Osteocyte (in vitro differentiated cells): ENCODE results near the gene SUN1. TPM values are rescaled to one million over a fixed set of nuclear protein-coding genes. Genes with fewer than 3 reads are reported as not detected.

Experiments used
- DNase-seq: peaks from one replicate; pipeline ENCODE4 v3.0.0; 2021; ENCODE audit warnings: mixed read lengths; ENCODE audit not compliant: unreplicated experiment; ENCODE audit errors: extremely low spot score
- H3K27ac Mint-ChIP-seq: one replicate; pipeline ENCODE4 v1.8.0; 2021; ENCODE audit warnings: mild to moderate bottlenecking, mixed read lengths; ENCODE audit not compliant: unreplicated experiment
- H3K27me3 Mint-ChIP-seq: one replicate; pipeline ENCODE4 v1.8.0; 2021; ENCODE audit warnings: mixed read lengths; ENCODE audit not compliant: unreplicated experiment
- H3K36me3 Mint-ChIP-seq: one replicate; pipeline ENCODE4 v1.8.0; 2021; ENCODE audit warnings: mixed read lengths; ENCODE audit not compliant: unreplicated experiment
- H3K4me1 Mint-ChIP-seq: one replicate; pipeline ENCODE4 v1.8.0; 2021; ENCODE audit warnings: mixed read lengths; ENCODE audit not compliant: unreplicated experiment
- H3K4me3 Mint-ChIP-seq: one replicate; pipeline ENCODE4 v1.8.0; 2021; ENCODE audit warnings: mild to moderate bottlenecking, moderate library complexity, mixed read lengths; ENCODE audit not compliant: unreplicated experiment
- H3K9me3 Mint-ChIP-seq: one replicate; pipeline ENCODE4 v1.8.0; 2021; ENCODE audit warnings: mixed read lengths; ENCODE audit not compliant: unreplicated experiment
- total RNA-seq: library from RNA; stranded (reverse); gene quantifications from 2 replicates; pipeline ENCODE4 v1.2.1, GENCODE V29; 2021
- TF ChIP-seq, protein P1 (sequence below): fragments of 200-600 bp; sonication (generic); IDR thresholded peaks from 2 replicates; pipeline ENCODE4 v1.5.0; 2021; ENCODE audit warnings: antibody characterized with exemption, mild to moderate bottlenecking, moderate library complexity

The SUN1 gene
- total RNA-seq, 1 donor from 2014 or later, result 212 TPM

GRCh38 chr7:849145-849544, 16.9 kb downstream of the SUN1 start:
- H3K4me3 Mint-ChIP-seq, result no peak overlapping the region
- no peaks in the 10 kb centered on the region for H3K4me1 Mint-ChIP-seq
- H3K9me3 Mint-ChIP-seq, result no peaks in the 10 kb centered on the region
- TF ChIP-seq, protein P1, sequence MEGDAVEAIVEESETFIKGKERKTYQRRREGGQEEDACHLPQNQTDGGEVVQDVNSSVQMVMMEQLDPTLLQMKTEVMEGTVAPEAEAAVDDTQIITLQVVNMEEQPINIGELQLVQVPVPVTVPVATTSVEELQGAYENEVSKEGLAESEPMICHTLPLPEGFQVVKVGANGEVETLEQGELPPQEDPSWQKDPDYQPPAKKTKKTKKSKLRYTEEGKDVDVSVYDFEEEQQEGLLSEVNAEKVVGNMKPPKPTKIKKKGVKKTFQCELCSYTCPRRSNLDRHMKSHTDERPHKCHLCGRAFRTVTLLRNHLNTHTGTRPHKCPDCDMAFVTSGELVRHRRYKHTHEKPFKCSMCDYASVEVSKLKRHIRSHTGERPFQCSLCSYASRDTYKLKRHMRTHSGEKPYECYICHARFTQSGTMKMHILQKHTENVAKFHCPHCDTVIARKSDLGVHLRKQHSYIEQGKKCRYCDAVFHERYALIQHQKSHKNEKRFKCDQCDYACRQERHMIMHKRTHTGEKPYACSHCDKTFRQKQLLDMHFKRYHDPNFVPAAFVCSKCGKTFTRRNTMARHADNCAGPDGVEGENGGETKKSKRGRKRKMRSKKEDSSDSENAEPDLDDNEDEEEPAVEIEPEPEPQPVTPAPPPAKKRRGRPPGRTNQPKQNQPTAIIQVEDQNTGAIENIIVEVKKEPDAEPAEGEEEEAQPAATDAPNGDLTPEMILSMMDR, result no peak
- H3K27me3 Mint-ChIP-seq, result no peaks in the 10 kb centered on the region
- DNase-seq, result no peak
- H3K27ac Mint-ChIP-seq, result no peak overlapping the region
- peaks cover 34% of the 10 kb centered on the region for H3K36me3 Mint-ChIP-seq

DNA sequence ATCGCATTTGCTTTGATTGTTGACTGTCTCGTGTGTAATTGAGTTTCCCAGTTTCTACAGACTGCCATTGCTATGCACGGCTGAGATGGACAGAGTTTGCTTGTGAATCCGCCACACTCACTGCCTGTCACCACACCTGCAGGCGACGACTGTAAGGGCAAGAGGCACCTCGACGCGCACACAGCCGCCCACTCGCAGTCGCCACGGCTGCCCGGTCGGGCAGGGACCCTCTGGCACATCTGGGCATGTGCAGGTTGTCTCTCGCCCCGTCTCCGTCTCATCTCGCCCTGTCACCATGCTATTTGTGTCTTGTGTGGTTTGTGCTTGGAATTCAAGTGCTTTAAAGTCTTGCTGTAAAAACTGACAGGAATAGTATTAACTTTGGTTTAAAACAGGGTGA, 17.5 kb downstream of the SUN1 start:
- Mint-ChIP-seq H3K36me3 (peaks cover 39% of the 10 kb centered on the region), H3K4me3 (no peak overlapping the region), H3K9me3 (no peaks in the 10 kb centered on the region), H3K27ac (peak overlapping the region; percentile 31), H3K4me1 (no peaks in the 10 kb centered on the region), H3K27me3 (no peaks in the 10 kb centered on the region)
- DNase-seq, result no peak
- TF ChIP-seq, protein P1, result no peak

GRCh38 chr7:851204-851603, 18.9 kb downstream of the SUN1 start:
- Mint-ChIP-seq H3K27me3 (no peaks in the 10 kb centered on the region), H3K27ac (no peak overlapping the region), H3K4me1 (no peaks in the 10 kb centered on the region), H3K4me3 (no peak overlapping the region), H3K36me3 (peaks cover 43% of the 10 kb centered on the region), H3K9me3 (no peaks in the 10 kb centered on the region)
- TF ChIP-seq, protein P1, result no peak
- DNase-seq, result no peak

DNA sequence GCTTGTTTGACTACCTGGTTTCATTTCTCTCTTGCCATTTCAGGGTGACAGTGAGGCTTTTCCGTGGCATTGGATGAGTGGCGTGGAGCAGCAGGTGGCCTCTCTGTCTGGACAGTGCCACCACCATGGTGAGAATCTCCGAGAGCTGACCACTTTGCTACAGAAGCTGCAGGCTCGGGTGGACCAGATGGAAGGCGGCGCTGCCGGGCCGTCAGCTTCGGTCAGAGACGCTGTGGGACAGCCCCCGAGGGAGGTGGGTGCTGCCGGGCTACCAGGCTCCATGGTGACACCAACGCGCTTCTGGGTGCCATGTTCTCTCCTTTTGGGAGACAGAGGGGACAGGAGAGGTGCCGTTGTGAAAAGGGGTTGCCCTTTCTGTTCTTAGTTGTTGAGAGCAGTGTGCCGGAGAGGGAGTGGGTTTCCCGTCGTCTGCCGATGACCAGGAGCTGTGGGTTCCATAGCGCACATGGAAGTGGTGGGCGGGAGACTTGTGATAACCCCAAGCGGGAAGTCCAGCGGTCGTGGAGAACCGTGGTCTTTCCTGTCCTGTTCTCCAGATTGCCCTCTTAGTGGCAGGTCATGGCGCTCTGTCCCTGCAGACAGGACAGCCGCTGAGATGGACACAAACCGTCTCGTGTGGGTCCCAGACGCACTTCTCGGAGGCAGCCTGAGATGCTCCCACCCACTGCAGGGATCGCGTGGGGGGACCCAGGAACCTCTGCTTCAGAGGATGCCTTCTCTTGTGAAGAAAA, 21.3 kb downstream of the SUN1 start:
- TF ChIP-seq, protein P1, result no peak
- H3K9me3 Mint-ChIP-seq, result no peaks in the 10 kb centered on the region
- H3K27me3 Mint-ChIP-seq, result no peaks in the 10 kb centered on the region
- no peak overlapping the region for H3K27ac Mint-ChIP-seq
- H3K4me1 Mint-ChIP-seq, result no peaks in the 10 kb centered on the region
- H3K4me3 Mint-ChIP-seq, result no peak overlapping the region
- no peak for DNase-seq
- peaks cover 51% of the 10 kb centered on the region for H3K36me3 Mint-ChIP-seq

- Mint-ChIP-seq H3K4me1 (no peaks in the 10 kb centered on the region), H3K27ac (no peak overlapping the region), H3K27me3 (no peaks in the 10 kb centered on the region), H3K36me3 (peaks cover 49% of the 10 kb centered on the region), H3K9me3 (no peaks in the 10 kb centered on the region), H3K4me3 (no peak overlapping the region)
- no peak for DNase-seq
- TF ChIP-seq, protein P1, result no peak
Measured at GRCh38 chr7:854118-854775, 22.0 kb downstream of the SUN1 start.
